Posterior vena cava (tissue), 2 donors: ENCODE measurements around the gene SEMA7A. TPM values are rescaled to one million over a fixed set of nuclear protein-coding genes. Genes with fewer than 3 reads are reported as not detected.

Experiments
- DNase-seq: peaks from one replicate; pipeline ENCODE4 v3.0.0-alpha.2; 2020; ENCODE audit warnings: low spot score
- intact Hi-C, 2 donors: fragments of 100-400 bp; cut with DNase I; formaldehyde crosslinking; loops; one replicate each; pipeline versions ENCODE4 v1.14.1 to v1.14.2; 2022 to 2023
- total RNA-seq, 2 donors: library from RNA; stranded (reverse); fragmentation: NEBNext Ultra II Directional; extraction: Animal tissue kit (Norgen Biotek cat#: 25700); gene quantifications; one replicate each; pipeline ENCODE4 v1.2.1, GENCODE V29; 2021
- donor health status: DM: yes; HTN: yes; CAD: no.
- donor health status: DM: yes; HTN: yes; CAD: no.

Gene SEMA7A
- total RNA-seq, 2 donors from 2014 or later: 1.2 to 2.0 TPM

GRCh38 chr15:74422265-74422651 lies 11.5 kb downstream of the SEMA7A start:
- no peak for DNase-seq
- intact Hi-C loops: no loop called here

GRCh38 chr15:74421302-74422245 lies 12.2 kb downstream of the SEMA7A start:
- no peak for DNase-seq
- intact Hi-C loops: no loop called here

- intact Hi-C loops: no loop called here
- DNase-seq: no peak
These were observed 13.4 kb downstream of the SEMA7A start for GRCh38 chr15:74420193-74420905.

GRCh38 chr15:74419432-74419831 lies 14.3 kb downstream of the SEMA7A start:
- intact Hi-C loops: no loop called here

GRCh38 chr15:74418575-74419338 lies 15.0 kb downstream of the SEMA7A start:
- intact Hi-C loops: no loop called here

More at GRCh38 chr15:74419432-74419831, 14.3 kb downstream of the SEMA7A start:
- DNase-seq: no peak

GRCh38 chr15:74417670-74418069 lies 16.1 kb downstream of the SEMA7A start:
- intact Hi-C loops: no loop called here
- no peak for DNase-seq

More at GRCh38 chr15:74418575-74419338, 15.0 kb downstream of the SEMA7A start:
- DNase-seq: no peak

GRCh38 chr15:74417225-74417624 lies 16.5 kb downstream of the SEMA7A start:
- intact Hi-C loops: no loop called here
- no peak for DNase-seq

GRCh38 chr15:74415966-74416916 lies 17.5 kb downstream of the SEMA7A start:
- intact Hi-C loops: no loop called here
- DNase-seq: no peak

- DNase-seq: no peak
- intact Hi-C loops: no loop called here
These were observed 19.0 kb downstream of the SEMA7A start for GRCh38 chr15:74414603-74415338.

- intact Hi-C loops: no loop called here
These were observed 19.6 kb downstream of the SEMA7A start for GRCh38 chr15:74414081-74414580.

GRCh38 chr15:74413350-74414080 lies 20.2 kb downstream of the SEMA7A start:
- no peak for DNase-seq
- intact Hi-C loops: no loop called here

More at GRCh38 chr15:74414081-74414580, 19.6 kb downstream of the SEMA7A start:
- no peak for DNase-seq

GRCh38 chr15:74412159-74412558 lies 21.6 kb downstream of the SEMA7A start:
- DNase-seq: no peak
- intact Hi-C loops: no loop called here

GRCh38 chr15:74411686-74412085 lies 22.1 kb downstream of the SEMA7A start:
- intact Hi-C loops: no loop called here

GRCh38 chr15:74410502-74410901 lies 23.3 kb downstream of the SEMA7A start:
- no peak for DNase-seq
- intact Hi-C loops: no loop called here

More at GRCh38 chr15:74411686-74412085, 22.1 kb downstream of the SEMA7A start:
- no peak for DNase-seq

GRCh38 chr15:74409225-74409624 lies 24.5 kb downstream of the SEMA7A start:
- intact Hi-C loops: no loop called here
- DNase-seq: no peak

GRCh38 chr15:74408815-74409214 lies 24.9 kb downstream of the SEMA7A start:
- DNase-seq: no peak
- intact Hi-C loops: no loop called here

GRCh38 chr15:74408385-74408784 lies 25.4 kb downstream of the SEMA7A start:
- DNase-seq: no peak
- intact Hi-C loops: no loop called here
